ENCODE measurements around the gene RALGDS.
A peak's percentile ranks its signal among the peaks of the same experiment; 100 is the strongest.

Gene RALGDS

DNA sequence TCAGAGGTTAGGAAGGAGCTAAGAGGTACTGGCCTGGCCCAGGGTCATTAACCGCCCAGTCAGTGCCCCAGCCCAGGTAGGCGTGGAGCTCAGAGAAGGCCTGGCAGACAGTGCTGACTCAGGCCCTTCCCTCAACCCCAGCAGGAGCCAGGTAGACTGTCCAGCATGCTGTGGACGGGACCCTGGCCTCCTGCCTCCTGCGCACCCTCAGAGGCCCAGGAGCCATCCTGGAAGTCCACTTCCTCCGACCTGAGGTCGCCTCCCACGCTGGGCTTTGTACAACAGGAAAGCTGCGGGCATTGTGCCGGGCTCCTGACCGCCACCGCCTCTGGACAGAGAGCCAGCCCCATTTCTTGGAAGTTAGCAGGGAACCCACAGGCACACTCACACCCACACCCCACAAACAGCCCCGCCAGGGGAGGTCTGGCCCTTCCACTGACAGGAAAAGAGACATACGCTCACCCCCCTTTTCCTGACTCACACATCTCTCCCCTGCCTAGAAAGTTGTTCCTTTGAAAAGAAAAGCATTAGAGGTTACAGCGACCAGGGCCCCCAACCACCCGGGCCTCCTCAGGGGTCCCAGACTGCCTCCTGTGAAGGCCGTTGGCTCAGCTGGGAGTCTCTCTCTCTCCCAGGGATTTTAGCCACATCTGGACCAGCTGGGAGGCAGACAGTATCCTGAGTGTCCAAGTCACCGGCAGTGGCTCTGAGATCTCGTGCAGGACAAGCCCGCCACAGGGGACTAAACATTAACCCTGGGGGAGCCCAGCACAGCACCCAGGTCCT is 7.7 kb downstream of the RALGDS start:
- Histone ChIP-seq H3K27me3 (ENCODE audit: control insufficient read depth, insufficient read depth, low read length) (no peaks in the 10 kb centered on the region), H3K9ac (ENCODE audit: low read length) (peak overlapping the region; percentile 51), H3K4me3 (ENCODE audit: low read length) (no peak overlapping the region), H3K36me3 (ENCODE audit: control insufficient read depth, insufficient read depth, low read length) (no peaks in the 10 kb centered on the region), H3K4me1 (ENCODE audit: control insufficient read depth, insufficient read depth, low read length) (peaks cover 56% of the 10 kb centered on the region), H3K9me3 (ENCODE audit: control insufficient read depth, low read length) (no peaks in the 10 kb centered on the region)

DNA sequence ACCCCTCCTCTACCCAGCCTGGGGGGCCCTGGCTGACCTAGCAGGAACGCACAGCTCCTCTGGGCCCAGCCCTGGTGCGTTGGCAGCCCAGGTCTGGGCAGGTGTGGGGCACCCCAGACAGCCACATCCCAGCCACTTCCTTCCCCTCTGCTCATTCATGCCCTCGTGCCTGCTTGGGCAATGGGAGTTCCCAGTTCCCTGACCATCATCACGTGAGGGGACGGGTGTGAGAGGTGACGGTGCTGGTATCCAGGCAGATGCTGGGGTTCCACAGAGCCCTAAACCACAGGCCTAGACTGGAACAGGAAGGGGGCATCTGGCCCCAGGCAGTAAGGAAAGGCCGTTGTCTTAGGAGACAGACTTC is 8.4 kb downstream of the RALGDS start:
- no peaks in the 10 kb centered on the region for H3K9me3 ChIP-seq (ENCODE audit: control insufficient read depth, low read length)
- H3K4me3 ChIP-seq (ENCODE audit: low read length), result no peak overlapping the region
- peaks cover 6% of the 10 kb centered on the region for H3K36me3 ChIP-seq (ENCODE audit: control insufficient read depth, insufficient read depth, low read length)
- H3K9ac ChIP-seq (ENCODE audit: low read length), result peak overlapping the region; percentile 51
- H3K4me1 ChIP-seq (ENCODE audit: control insufficient read depth, insufficient read depth, low read length), result peaks cover 48% of the 10 kb centered on the region
- no peaks in the 10 kb centered on the region for H3K27me3 ChIP-seq (ENCODE audit: control insufficient read depth, insufficient read depth, low read length)

- Histone ChIP-seq H3K27me3 (ENCODE audit: control insufficient read depth, insufficient read depth, low read length) (no peaks in the 10 kb centered on the region), H3K9me3 (ENCODE audit: control insufficient read depth, low read length) (no peaks in the 10 kb centered on the region), H3K4me3 (ENCODE audit: low read length) (no peak overlapping the region), H3K36me3 (ENCODE audit: control insufficient read depth, insufficient read depth, low read length) (peaks cover 12% of the 10 kb centered on the region), H3K9ac (ENCODE audit: low read length) (no peak overlapping the region), H3K4me1 (ENCODE audit: control insufficient read depth, insufficient read depth, low read length) (peaks cover 42% of the 10 kb centered on the region)
Observed at GRCh38 chr9:133111808-133112662, 9.0 kb downstream of the RALGDS start.

GRCh38 chr9:133109931-133110650 is 10.9 kb downstream of the RALGDS start:
- H3K36me3 ChIP-seq (ENCODE audit: control insufficient read depth, insufficient read depth, low read length), result peaks cover 18% of the 10 kb centered on the region
- H3K4me1 ChIP-seq (ENCODE audit: control insufficient read depth, insufficient read depth, low read length), result peaks cover 25% of the 10 kb centered on the region
- no peaks in the 10 kb centered on the region for H3K27me3 ChIP-seq (ENCODE audit: control insufficient read depth, insufficient read depth, low read length)
- no peak overlapping the region for H3K9ac ChIP-seq (ENCODE audit: low read length)
- H3K9me3 ChIP-seq (ENCODE audit: control insufficient read depth, low read length), result no peaks in the 10 kb centered on the region
- no peak overlapping the region for H3K4me3 ChIP-seq (ENCODE audit: low read length)

DNA sequence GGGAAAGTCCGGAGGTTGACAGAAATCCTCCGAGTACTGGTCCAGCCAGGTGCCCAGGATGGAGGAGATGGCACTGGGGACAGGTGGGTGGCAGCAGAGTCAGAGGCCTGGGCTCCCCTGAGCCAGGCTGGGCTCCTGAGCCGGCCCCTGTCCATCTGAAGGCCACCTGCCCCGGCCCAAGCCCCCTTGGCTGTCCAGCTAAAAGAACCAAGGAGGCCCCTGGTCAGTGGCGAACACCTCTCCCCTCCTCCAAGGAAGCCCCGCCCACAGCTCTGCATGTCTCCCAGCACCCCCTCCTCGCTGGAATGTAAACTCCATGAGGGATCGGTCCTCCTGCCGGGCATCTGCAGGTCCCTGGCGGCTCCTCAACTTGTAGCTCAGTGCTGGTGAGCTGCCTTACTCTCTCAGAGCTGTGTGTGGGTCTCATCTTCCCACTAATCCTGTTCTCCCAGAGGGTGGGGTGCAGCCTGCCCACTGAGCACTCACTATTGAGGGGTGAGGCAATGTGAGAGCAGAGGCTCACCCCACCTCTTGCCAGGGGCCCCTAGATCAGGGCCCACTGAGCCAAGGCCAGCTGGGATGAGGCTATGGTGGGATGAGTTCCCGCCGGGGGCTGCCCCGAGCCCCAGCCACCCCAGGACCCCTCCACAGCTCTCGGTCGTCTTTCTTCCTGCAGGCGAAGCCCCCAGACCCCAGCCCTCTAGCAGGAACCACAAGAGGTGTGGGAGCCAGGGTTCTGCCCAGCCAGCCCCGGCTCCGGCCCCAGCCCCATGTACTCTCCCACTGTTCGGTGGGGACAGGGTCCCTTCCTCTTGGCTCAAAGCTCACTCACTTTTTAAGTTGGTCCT is 12.0 kb downstream of the RALGDS start:
- no peaks in the 10 kb centered on the region for H3K27me3 ChIP-seq (ENCODE audit: control insufficient read depth, insufficient read depth, low read length)
- no peak overlapping the region for H3K9ac ChIP-seq (ENCODE audit: low read length)
- H3K36me3 ChIP-seq (ENCODE audit: control insufficient read depth, insufficient read depth, low read length), result peaks cover 18% of the 10 kb centered on the region
- H3K4me3 ChIP-seq (ENCODE audit: low read length), result no peak overlapping the region
- H3K4me1 ChIP-seq (ENCODE audit: control insufficient read depth, insufficient read depth, low read length), result peaks cover 14% of the 10 kb centered on the region
- no peaks in the 10 kb centered on the region for H3K9me3 ChIP-seq (ENCODE audit: control insufficient read depth, low read length)

DNA sequence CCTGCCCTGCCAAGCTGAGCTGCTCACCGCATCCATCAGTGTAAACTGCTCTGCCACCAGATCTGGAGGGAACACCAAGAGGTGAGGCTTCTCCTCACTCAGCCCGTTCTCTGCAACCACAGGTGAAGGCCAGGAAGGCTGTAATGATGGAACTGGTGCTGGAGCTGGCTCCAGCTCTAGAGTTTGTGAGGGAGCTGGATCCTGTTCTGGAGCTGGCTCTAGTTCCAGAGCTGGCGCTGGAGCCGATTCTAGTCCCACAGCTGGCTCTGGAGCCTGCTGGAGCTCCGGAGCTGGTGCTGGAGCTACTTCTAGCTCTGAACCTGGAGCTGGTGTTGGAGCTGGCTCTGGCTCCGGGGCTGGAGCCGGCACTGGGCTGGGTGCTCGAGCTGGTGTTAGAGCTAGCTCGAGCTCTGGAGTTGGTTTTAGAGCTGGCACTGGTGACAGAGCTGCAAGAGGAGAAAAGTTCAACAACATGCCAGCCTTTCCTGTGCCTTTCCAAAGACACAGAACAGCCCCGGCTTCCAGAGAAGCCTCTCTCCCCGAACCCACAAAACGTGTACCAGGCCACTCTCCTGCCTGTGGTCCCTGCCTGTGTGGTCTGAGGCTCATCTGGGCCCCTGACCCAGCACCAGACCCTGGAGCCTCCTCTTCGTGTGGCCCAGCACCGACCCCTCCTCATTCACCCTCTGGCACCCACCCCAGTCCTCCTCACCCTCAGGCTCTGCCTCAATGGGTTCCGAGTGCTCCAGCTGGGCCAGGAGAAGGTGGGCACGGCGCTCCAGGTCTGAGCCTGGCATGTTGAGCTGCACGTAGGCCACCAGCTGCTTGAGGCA is 12.9 kb downstream of the RALGDS start:
- Histone ChIP-seq H3K4me1 (ENCODE audit: control insufficient read depth, insufficient read depth, low read length) (peaks cover 12% of the 10 kb centered on the region), H3K9me3 (ENCODE audit: control insufficient read depth, low read length) (no peaks in the 10 kb centered on the region), H3K9ac (ENCODE audit: low read length) (no peak overlapping the region), H3K27me3 (ENCODE audit: control insufficient read depth, insufficient read depth, low read length) (no peaks in the 10 kb centered on the region), H3K4me3 (ENCODE audit: low read length) (no peak overlapping the region), H3K36me3 (ENCODE audit: control insufficient read depth, insufficient read depth, low read length) (peaks cover 18% of the 10 kb centered on the region)

GRCh38 chr9:133107245-133107722 is 13.8 kb downstream of the RALGDS start:
- Histone ChIP-seq H3K9me3 (ENCODE audit: control insufficient read depth, low read length) (no peaks in the 10 kb centered on the region), H3K4me1 (ENCODE audit: control insufficient read depth, insufficient read depth, low read length) (peaks cover 9% of the 10 kb centered on the region), H3K4me3 (ENCODE audit: low read length) (no peak overlapping the region), H3K36me3 (ENCODE audit: control insufficient read depth, insufficient read depth, low read length) (peaks cover 24% of the 10 kb centered on the region), H3K27me3 (ENCODE audit: control insufficient read depth, insufficient read depth, low read length) (no peaks in the 10 kb centered on the region), H3K9ac (ENCODE audit: low read length) (no peak overlapping the region)

- peaks cover 9% of the 10 kb centered on the region for H3K4me1 ChIP-seq (ENCODE audit: control insufficient read depth, insufficient read depth, low read length)
- H3K36me3 ChIP-seq (ENCODE audit: control insufficient read depth, insufficient read depth, low read length), result peaks cover 30% of the 10 kb centered on the region
- H3K27me3 ChIP-seq (ENCODE audit: control insufficient read depth, insufficient read depth, low read length), result no peaks in the 10 kb centered on the region
- no peak overlapping the region for H3K4me3 ChIP-seq (ENCODE audit: low read length)
- no peaks in the 10 kb centered on the region for H3K9me3 ChIP-seq (ENCODE audit: control insufficient read depth, low read length)
- H3K9ac ChIP-seq (ENCODE audit: low read length), result no peak overlapping the region
Observed at GRCh38 chr9:133106511-133107244, 14.4 kb downstream of the RALGDS start.

DNA sequence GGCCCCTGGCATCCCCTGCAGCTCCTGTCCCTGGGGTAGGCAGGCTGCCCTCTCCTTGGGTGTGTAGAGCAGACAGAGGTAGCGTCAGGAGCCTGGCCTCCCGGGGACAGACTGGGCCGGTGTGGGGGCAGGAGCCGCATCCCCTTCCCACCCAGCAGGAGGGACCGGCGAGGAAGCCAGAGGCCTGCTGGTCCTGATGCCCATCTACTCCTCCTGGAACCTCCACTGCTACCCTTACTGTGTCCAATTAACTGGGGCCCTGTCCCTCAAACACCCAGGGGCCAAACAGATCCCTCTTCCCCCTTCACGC is 15.6 kb downstream of the RALGDS start:
- no peak overlapping the region for H3K9ac ChIP-seq (ENCODE audit: low read length)
- no peak overlapping the region for H3K4me3 ChIP-seq (ENCODE audit: low read length)
- H3K4me1 ChIP-seq (ENCODE audit: control insufficient read depth, insufficient read depth, low read length), result peaks cover 9% of the 10 kb centered on the region
- H3K27me3 ChIP-seq (ENCODE audit: control insufficient read depth, insufficient read depth, low read length), result no peaks in the 10 kb centered on the region
- H3K9me3 ChIP-seq (ENCODE audit: control insufficient read depth, low read length), result no peaks in the 10 kb centered on the region
- H3K36me3 ChIP-seq (ENCODE audit: control insufficient read depth, insufficient read depth, low read length), result peaks cover 36% of the 10 kb centered on the region

DNA sequence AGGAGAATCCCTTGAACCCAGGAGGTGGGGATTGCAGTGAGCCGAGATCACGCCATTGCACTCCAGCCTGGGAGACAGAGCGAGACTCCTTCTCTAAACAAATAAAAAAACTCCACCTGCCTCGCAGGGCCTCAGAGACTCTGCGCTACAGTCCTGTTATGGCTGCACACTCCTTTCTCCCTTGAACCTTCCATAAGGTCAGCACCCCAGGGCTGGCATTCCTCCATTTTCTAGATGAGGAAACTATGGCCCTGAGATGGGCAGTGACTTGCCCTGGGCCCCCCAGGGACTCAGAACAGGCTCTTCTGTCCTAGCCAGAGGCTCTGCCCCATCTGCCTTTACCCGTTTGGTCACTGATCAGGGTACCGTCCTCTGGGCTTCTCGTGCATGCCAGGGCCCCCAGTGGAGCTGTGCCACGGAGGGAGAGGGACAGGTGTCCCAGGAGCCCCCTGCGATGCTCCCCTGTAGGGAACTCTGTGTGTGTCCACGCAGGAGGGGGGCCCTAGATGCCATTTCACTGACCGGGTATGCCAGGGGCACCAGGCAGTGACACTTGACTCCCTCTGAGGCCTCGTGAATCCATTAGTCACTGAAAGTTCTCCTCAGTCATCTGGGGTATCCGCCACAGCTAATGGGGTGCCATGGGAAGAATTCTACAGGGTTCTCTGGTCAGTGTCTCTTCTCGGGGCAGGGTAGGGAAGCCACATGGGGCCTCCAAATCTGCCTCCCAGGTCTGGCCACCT is 16.2 kb downstream of the RALGDS start:
- Histone ChIP-seq H3K9ac (ENCODE audit: low read length) (no peak overlapping the region), H3K9me3 (ENCODE audit: control insufficient read depth, low read length) (no peaks in the 10 kb centered on the region), H3K27me3 (ENCODE audit: control insufficient read depth, insufficient read depth, low read length) (no peaks in the 10 kb centered on the region), H3K4me3 (ENCODE audit: low read length) (no peak overlapping the region), H3K36me3 (ENCODE audit: control insufficient read depth, insufficient read depth, low read length) (peaks cover 41% of the 10 kb centered on the region), H3K4me1 (ENCODE audit: control insufficient read depth, insufficient read depth, low read length) (peaks cover 9% of the 10 kb centered on the region)
